AML-193 (cell line): ENCODE results near the gene CREBBP.

ENCODE experiments used
- DNase-seq, 2 experiments: peaks; one replicate each; lab custom pipeline; 2025; lab: John Stamatoyannopoulos, UW

Gene CREBBP

GRCh38 chr16:3879887-3880564, 487 bp downstream of the CREBBP start:
- peak; percentile 21 to 29 for DNase-seq

DNA sequence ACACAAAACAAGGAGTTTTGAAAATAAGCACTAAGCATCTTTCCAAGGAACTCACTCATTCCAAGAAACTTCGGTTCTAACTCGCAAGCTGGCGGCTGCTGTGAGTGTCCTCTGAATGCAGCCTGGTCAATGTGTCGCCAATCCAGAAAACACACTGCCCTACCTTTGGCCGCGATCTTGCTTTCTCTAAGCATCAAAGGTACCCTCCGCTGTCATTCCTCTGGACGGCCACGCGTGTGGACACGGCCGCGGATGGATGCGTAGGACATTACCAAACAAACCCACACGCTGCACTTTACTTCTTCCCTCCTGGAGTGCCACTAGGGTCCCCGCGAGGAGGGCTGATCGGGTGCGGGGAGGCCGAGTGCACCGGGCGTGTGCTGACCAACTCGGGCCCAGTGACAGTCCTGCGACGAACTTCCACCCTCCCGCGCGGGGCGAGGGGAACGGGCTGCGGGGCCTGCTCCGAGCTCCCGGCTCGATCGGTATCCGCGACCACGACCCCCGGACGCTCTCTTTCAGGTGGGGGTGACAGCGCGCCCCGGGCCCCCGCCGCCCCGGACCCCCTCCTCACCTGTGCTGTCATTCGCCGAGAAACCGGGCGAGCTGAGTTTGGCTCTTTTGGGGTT, 1.1 kb downstream of the CREBBP start:
- DNase-seq, result peak in 1 of 2 experiments; percentile 20

GRCh38 chr16:3878610-3879009, 1.9 kb downstream of the CREBBP start:
- peak; percentile 42 to 52 for DNase-seq

- no peak for DNase-seq
These were observed 3.8 kb downstream of the CREBBP start for GRCh38 chr16:3876695-3877094.

DNA sequence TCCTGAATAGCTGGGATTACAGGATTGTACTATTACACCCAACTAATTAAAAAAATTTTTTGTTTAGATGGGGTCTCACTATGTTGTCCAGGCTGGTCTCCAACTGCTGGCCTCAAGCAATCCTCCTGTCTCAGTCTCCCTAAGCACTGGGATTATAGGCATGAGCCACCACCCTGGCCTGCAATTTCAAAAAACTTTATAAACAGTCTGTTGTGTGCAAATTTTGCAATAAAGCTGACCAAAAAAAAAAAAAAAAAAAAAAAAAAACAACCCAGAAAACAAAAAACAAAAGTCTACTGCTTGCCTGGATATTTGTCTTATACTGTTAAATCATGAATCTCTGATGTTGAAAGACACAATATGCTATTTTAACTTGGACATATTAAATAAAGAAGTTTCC, 4.4 kb downstream of the CREBBP start:
- DNase-seq, result no peak

DNA sequence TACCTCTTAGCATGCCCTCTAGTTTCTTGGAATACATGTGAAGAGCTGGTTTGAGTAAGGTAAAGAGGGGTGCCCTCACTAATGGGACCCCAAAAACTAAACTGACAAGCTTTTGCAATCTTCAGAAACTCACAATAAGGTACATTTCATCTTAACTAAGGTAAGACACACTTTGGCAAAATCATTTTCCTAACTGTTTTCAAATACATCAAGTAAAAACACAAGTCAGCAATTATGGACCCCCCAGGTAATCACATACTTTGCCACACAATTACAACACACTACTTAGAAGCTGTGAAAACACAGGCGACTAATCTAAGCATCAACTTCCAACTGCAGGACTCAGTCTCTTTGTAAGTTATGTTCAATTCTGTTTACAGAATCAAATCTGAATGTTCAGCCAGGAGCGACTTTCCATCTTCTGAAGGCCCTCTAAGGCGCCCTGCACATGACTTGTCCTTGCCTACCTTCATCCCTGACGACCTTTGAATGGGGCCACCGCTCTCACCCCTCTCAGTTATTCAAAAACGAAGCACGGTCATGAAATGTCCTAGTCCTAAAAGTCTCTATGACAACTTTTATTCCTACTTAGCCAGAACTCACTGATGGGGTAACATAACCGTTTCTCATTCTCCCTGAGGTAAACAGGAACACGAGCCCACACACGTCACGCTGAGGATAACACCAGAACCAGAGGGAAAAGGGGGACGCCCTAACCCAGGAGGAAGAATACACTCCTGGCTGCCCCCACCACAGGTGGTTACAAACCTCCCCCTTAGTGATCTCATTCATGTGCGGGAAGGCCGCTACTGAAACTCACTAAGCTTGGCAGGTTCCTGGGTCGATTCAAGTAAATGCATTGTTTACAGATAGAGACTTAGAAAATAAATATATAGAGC, 5.5 kb downstream of the CREBBP start:
- no peak for DNase-seq

- no peak for DNase-seq
These were observed 6.3 kb downstream of the CREBBP start for GRCh38 chr16:3874242-3874641.

GRCh38 chr16:3873482-3874173, 6.9 kb downstream of the CREBBP start:
- DNase-seq, result no peak

GRCh38 chr16:3872216-3872895, 8.2 kb downstream of the CREBBP start:
- DNase-seq, result no peak

GRCh38 chr16:3868967-3869366, 11.5 kb downstream of the CREBBP start:
- no peak for DNase-seq

DNA sequence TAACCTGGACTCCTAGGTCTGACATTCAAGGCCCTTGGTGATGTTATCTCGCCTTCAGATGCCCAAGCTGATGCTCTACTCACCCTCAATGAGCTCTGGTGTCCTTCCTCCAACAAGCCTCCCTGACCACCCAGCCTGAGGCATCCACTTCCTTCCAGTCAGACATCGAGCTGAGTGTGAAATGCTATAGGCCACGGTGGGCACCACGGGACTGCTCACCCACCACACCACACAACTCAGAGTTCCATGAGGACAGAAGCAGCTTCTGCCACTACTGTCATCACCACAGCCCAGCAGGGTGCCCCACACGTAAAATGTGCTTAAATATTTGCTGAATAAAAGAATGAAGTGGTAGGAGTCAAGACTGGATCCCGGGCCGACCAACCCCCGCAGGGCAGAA, 12.0 kb downstream of the CREBBP start:
- DNase-seq, result no peak

DNA sequence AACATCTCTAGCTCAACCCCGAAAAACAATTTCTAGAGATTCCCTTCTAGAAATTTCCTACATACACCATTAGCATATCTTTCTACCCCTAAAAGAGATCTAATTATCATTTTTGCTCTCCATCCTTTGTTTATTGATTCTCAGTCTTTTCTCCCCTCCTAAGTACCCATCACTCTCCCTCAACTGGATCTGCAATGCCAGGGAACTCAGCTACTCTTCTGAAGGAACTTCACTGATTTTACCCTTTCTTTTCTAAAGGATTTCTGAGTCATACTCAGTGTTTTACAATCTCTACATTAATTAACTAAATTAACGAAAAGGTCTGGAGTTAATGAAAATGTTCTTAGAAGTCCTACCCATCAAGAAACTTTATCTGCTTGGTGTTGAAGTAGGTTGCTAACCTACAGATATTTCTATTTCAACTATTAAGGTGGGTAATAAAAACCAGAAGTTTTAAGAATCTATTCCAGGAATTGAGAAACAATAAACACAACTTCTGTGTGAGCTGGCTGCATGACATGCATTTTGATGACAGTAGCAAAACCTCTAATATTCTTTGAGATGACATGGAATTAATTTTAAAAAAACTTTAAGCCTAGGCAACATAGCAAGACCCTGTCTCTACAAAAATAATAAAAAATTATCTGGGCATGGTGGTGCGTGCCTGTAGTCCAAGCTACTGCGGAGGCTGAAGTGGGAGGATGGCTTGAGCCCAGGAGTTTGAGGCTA, 13.6 kb downstream of the CREBBP start:
- no peak for DNase-seq

- DNase-seq, result no peak
These were observed 15.3 kb downstream of the CREBBP start for GRCh38 chr16:3865241-3865640.

- no peak for DNase-seq
These were observed 16.0 kb downstream of the CREBBP start for GRCh38 chr16:3864562-3864961.

- no peak for DNase-seq
These were observed 16.9 kb downstream of the CREBBP start for GRCh38 chr16:3863587-3863986.

GRCh38 chr16:3861808-3862451, 18.6 kb downstream of the CREBBP start:
- DNase-seq, result no peak

GRCh38 chr16:3859889-3860288, 20.6 kb downstream of the CREBBP start:
- no peak for DNase-seq

GRCh38 chr16:3858801-3859200, 21.7 kb downstream of the CREBBP start:
- no peak for DNase-seq

GRCh38 chr16:3857189-3858043, 23.1 kb downstream of the CREBBP start:
- DNase-seq, result peak; percentile 85 to 91
